ENCODE data around the gene RAB29. TPM values are rescaled to one million over a fixed set of nuclear protein-coding genes. Genes with fewer than 3 reads are reported as not detected.
"Not testable (repeated sequence)": the region's sequence is repeated elsewhere in the genome, so short reads cannot be mapped to it uniquely, and the experiment has no call there.

The RAB29 gene, protein sequence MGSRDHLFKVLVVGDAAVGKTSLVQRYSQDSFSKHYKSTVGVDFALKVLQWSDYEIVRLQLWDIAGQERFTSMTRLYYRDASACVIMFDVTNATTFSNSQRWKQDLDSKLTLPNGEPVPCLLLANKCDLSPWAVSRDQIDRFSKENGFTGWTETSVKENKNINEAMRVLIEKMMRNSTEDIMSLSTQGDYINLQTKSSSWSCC
- 10 to 100 TPM in 3 of 4 donors, 1 to 10 TPM in 1; 8.3 to 96.6 (median 22.0) TPM for total RNA-seq

DNA sequence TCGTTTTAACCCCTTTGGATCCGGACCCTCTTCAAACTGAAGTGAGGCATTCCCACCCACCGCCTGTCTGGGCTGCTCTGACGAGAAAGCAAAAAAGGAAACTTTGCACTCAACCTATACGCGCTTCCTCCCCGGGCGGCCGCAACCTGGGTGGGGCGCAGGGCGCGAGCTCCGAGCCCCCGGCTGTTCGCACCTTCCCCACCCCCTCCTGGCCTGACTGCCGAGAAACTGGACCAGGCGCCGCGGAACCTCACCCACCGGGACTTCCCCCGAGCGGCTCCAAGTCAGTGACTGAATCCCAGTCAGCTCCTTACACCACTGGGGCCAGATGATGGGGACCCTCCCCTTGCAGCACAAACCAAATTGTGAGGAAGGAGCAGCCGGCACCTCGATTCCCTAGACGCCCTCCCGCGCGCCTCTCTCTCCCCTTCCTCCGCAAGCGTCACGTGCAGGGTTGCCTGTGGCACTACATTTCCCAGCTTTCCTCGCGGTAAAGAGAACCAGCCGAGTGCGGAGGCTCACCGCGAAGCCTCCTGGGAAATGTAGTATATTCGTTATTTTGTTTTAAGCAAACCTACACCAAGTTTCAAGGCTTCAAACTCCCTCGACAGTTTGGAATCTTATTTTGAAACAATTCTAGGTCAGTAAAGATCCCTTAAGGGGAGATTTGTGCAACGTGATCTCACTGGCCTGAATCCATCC lies at the start of gene RAB29:
Gene RAB29, minus strand, starts transcription at position 468 of the 702 bp plus-strand sequence. CDS start 526 bp downstream, outside the sequence.
- Histone ChIP-seq H3K27me3 (no peaks in the 10 kb centered on the region), H3K4me3 (peak within 1 kb of the TSS; percentile 69 to 76 (median 72))
- TF ChIP-seq, protein P1, sequence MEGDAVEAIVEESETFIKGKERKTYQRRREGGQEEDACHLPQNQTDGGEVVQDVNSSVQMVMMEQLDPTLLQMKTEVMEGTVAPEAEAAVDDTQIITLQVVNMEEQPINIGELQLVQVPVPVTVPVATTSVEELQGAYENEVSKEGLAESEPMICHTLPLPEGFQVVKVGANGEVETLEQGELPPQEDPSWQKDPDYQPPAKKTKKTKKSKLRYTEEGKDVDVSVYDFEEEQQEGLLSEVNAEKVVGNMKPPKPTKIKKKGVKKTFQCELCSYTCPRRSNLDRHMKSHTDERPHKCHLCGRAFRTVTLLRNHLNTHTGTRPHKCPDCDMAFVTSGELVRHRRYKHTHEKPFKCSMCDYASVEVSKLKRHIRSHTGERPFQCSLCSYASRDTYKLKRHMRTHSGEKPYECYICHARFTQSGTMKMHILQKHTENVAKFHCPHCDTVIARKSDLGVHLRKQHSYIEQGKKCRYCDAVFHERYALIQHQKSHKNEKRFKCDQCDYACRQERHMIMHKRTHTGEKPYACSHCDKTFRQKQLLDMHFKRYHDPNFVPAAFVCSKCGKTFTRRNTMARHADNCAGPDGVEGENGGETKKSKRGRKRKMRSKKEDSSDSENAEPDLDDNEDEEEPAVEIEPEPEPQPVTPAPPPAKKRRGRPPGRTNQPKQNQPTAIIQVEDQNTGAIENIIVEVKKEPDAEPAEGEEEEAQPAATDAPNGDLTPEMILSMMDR (IDR thresholded peaks at IDR 0.05), result no peak
- no peak for TF ChIP-seq POLR2A (IDR thresholded peaks at IDR 0.05)

DNA sequence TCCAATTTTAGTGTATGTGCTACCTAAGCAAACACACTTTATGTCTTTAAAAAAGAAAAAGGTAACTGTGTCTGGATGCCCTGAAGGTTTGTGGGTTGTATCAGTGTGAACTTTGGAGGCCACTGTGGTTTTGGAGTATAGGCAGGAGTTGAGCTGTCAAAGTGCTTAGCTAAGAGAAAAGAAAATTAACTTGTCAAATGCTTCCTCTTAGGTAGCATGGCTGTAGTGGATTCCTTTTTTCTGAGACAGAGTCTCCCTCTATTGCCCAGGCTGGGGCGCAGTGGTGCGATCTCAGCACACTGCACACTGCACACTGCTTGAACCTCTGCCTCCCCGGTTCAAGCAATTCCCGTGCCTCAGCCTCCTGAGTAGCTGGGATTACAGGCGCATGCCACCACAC lies 48.9 kb upstream of the RAB29 start:
- H3K4me3 ChIP-seq, result no peak overlapping the region
- H3K9me3 ChIP-seq, result no peaks in the 10 kb centered on the region
- H3K27me3 ChIP-seq, result no peaks in the 10 kb centered on the region
- no peaks in the 10 kb centered on the region for H3K36me3 ChIP-seq
- TF ChIP-seq POLR2A (IDR thresholded peaks at IDR 0.05), result no peak
- TF ChIP-seq, protein P1 (IDR thresholded peaks at IDR 0.05), result no peak
- DNase-seq, result no peak
- H3K4me1 ChIP-seq, result no peaks in the 10 kb centered on the region
- H3K27ac ChIP-seq, result no peak overlapping the region

More for the DNA sequence above, at the start of gene RAB29:
- no peaks in the 10 kb centered on the region for H3K9me3 ChIP-seq
- peak within 1 kb of the TSS; percentile 75 to 90 (median 78) for H3K27ac ChIP-seq
- DNase-seq, result peak; percentile 79 to 94 (median 90)
- peaks cover 0 to 8% (median 6%) of the 10 kb centered on the region in 4 donors for H3K4me1 ChIP-seq
- peaks cover 0 to 4% (median 0%) of the 10 kb centered on the region in 3 donors for H3K36me3 ChIP-seq

DNA sequence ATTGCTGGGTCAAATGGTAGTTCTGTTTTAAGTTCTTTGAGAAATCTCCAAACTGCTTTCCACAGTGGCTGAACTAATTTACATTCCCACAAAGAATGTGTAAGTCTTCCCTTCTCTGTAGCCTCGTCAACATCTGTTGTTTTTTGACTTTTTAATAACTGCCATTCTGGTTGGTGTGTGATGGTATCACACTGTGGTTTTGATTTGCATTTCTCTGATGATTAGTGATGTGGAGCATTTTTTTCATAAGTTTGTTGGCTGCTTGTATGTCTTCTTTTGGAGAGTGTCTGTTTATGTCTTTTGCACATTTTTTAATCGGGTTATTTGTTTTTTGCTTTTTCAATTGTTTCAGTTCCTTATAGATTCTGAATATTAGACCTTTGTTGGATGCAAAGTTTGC lies 48.0 kb upstream of the RAB29 start:
- H3K4me1 ChIP-seq, H3K27ac ChIP-seq, H3K27me3 ChIP-seq, H3K4me3 ChIP-seq, H3K9me3 ChIP-seq, DNase-seq, H3K36me3 ChIP-seq: not testable (repeated sequence)

DNA sequence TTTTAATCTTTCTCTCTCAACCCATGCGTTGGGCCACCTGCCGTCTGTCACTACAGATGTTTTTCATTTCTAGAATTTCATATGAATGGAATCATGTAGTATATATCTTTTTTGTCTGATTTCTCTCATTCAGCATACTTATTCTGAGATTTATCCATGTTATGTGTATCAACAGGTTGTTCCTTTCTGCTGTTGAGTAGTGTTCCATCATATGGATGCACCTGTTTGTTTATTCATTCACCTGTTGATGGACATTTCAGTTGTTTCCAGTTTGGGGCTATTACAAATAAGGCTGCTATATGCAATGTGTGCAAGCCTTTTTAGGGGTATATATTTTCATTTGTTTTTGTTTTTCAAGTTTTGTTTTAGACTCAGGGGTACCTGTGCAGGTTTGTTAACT lies 47.1 kb upstream of the RAB29 start:
- Histone ChIP-seq H3K4me3 (no peak overlapping the region), H3K27ac (no peak overlapping the region), H3K36me3 (no peaks in the 10 kb centered on the region), H3K9me3 (no peaks in the 10 kb centered on the region), H3K4me1 (no peaks in the 10 kb centered on the region), H3K27me3 (no peaks in the 10 kb centered on the region)
- TF ChIP-seq, protein P1 (IDR thresholded peaks at IDR 0.05), result no peak
- TF ChIP-seq POLR2A (IDR thresholded peaks at IDR 0.05), result no peak
- no peak for DNase-seq

DNA sequence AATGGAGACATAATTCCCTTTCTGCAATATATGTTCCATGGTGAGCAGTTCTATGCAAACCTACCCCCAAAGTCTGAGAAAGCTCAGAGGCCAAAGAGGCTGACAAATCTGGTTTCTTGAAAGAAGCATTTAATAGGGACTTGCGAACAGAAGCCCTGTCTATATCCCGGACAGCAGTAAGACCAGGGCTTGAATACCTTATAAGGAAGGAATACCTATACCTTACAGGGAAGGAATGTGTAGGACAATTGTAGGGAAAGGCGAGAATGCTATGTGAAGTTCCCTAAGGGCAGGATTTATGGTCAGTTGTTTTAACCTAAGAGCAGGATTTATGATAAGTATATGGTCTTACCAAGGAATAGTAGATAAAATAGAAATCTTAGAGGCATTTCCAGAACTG lies 42.7 kb upstream of the RAB29 start:
- no peaks in the 10 kb centered on the region for H3K36me3 ChIP-seq
- no peaks in the 10 kb centered on the region for H3K9me3 ChIP-seq
- H3K27ac ChIP-seq, result no peak overlapping the region
- H3K27me3 ChIP-seq, result no peaks in the 10 kb centered on the region
- peaks cover 0 to 7% (median 0%) of the 10 kb centered on the region in 4 donors for H3K4me1 ChIP-seq
- TF ChIP-seq, protein P1 (IDR thresholded peaks at IDR 0.05), result no peak
- TF ChIP-seq POLR2A (IDR thresholded peaks at IDR 0.05), result no peak
- H3K4me3 ChIP-seq, result no peak overlapping the region
- no peak for DNase-seq

DNA sequence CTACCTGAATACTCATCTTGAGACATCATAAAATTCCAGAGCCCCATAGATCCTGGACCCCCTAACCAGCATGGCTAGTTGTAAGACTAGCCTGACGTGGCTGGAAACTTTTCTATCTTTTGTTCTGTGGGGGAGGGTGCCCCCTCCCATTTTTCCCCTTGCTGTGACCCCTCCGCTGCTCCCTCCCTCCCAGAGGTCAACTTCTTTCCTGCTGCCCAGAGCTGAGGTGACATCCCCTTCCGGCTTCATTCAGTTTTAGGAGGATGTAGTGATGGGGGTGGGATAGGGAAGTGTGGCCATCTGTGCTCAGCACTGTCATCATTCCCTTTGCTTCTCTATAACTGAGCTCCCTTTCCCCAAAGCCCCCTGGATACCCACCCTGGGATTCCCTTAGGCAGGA lies 42.1 kb upstream of the RAB29 start:
- Histone ChIP-seq H3K27ac (no peak overlapping the region), H3K36me3 (no peaks in the 10 kb centered on the region), H3K4me3 (no peak overlapping the region), H3K9me3 (no peaks in the 10 kb centered on the region), H3K4me1 (peaks cover 0 to 7% (median 0%) of the 10 kb centered on the region in 4 donors), H3K27me3 (no peaks in the 10 kb centered on the region)
- no peak for TF ChIP-seq POLR2A (IDR thresholded peaks at IDR 0.05)
- DNase-seq, result no peak

Data from Peyer's patch (tissue), 4 donors.